ENCODE measurements around the gene NRXN2. TPM values are rescaled to one million over a fixed set of nuclear protein-coding genes. Genes with fewer than 3 reads are reported as not detected.

Gene NRXN2
- total and polyA plus RNA-seq, 2 donors (not counting 3 experiments of a cell fraction or from before 2014, with no cell fraction given) = not detected

- Histone ChIP-seq H3K9me1 (replicated peaks; ENCODE audit: control insufficient read depth, extremely low read depth, insufficient read depth, low read length) (no peaks in the 10 kb centered on the region), H3K27me3 (ENCODE audit: control insufficient read depth in 2 of 2, insufficient read depth in 2 of 2, low read length in 2 of 2) (no peaks in the 10 kb centered on the region), H3K4me2 (ENCODE audit: insufficient read depth, low read length) (no peak overlapping the region), H3K79me2 (ENCODE audit: control insufficient read depth, insufficient read depth, low read length) (no peaks in the 10 kb centered on the region), H2AFZ (ENCODE audit: low read depth, low read length) (no peak overlapping the region), H4K20me1 (replicated peaks; ENCODE audit: control insufficient read depth, extremely low read depth, insufficient read depth, low read length) (no peaks in the 10 kb centered on the region), H3K4me1 (ENCODE audit: control insufficient read depth, extremely low read depth, insufficient read depth, low read length) (no peaks in the 10 kb centered on the region), H3K9me3 (replicated peaks; ENCODE audit: control insufficient read depth, insufficient read depth, low read length) (no peaks in the 10 kb centered on the region), H3K36me3 (ENCODE audit: control insufficient read depth in 2 of 2, extremely low read depth in 1 of 2, insufficient read depth in 2 of 2, low read length in 2 of 2) (no peaks in the 10 kb centered on the region), H3K4me3 (replicated peaks in 1 of 3; ENCODE audit: insufficient read depth in 1 of 3, low read depth in 1 of 3, low read length in 3 of 3) (no peak overlapping the region), H3K27ac (ENCODE audit: insufficient read depth, low read depth, low read length) (no peak overlapping the region), H3K9ac (replicated peaks; ENCODE audit: extremely low read depth, insufficient read depth, low read length) (no peak overlapping the region)
- TF ChIP-seq POLR2A (IDR thresholded peaks at IDR 0.05; ENCODE audit: low read depth, low read length) (no peak), JUN (IDR thresholded peaks at IDR 0.05; ENCODE audit: borderline replicate concordance, insufficient read depth, insufficient read length, low read depth) (no peak), CTCF (IDR thresholded peaks at IDR 0.05; ENCODE audit: extremely low read depth in 1 of 2, insufficient read depth in 1 of 2, low read depth in 1 of 2, low read length in 2 of 2) (no peak), MYC (IDR thresholded peaks at IDR 0.05; ENCODE audit: low read depth, low read length) (no peak), POLR2AphosphoS5 (IDR thresholded peaks at IDR 0.05; ENCODE audit: insufficient read depth, low read depth, low read length) (no peak), GATA2 (IDR thresholded peaks at IDR 0.05; ENCODE audit: insufficient read depth, insufficient read length, low read depth, low read length) (no peak), EZH2 (IDR thresholded peaks at IDR 0.05; ENCODE audit: borderline replicate concordance, low read depth, low read length, severe bottlenecking) (no peak)
- ChIA-PET POLR2A (no interaction called here), CTCF (interaction anchor here (1.5 kb wide), 1 partner anchor 47 kb away, joined by 3 read pairs; no protein-coding TSS in a partner anchor)
- DNase-seq (ENCODE audit: low read depth, low spot score) = no peak
- dilution Hi-C loops (cut with MboI; ENCODE audit: extremely low pct_ligation_motif_present, low sequenced_read_pairs) (no loop called here), intact Hi-C loops (cut with micrococcal nuclease) (no loop called here)
- BruUV-seq (replicated peaks) = no TSS peak
- FAIRE-seq = no peak
Observed at GRCh38 chr11:64601605-64602465, 121.2 kb downstream of the NRXN2 start.

All from endothelial cell of umbilical vein (primary cell).